ENCODE results near the gene TBCD.
A peak's percentile ranks its signal among the peaks of the same experiment; 100 is the strongest.

The TBCD gene

DNA sequence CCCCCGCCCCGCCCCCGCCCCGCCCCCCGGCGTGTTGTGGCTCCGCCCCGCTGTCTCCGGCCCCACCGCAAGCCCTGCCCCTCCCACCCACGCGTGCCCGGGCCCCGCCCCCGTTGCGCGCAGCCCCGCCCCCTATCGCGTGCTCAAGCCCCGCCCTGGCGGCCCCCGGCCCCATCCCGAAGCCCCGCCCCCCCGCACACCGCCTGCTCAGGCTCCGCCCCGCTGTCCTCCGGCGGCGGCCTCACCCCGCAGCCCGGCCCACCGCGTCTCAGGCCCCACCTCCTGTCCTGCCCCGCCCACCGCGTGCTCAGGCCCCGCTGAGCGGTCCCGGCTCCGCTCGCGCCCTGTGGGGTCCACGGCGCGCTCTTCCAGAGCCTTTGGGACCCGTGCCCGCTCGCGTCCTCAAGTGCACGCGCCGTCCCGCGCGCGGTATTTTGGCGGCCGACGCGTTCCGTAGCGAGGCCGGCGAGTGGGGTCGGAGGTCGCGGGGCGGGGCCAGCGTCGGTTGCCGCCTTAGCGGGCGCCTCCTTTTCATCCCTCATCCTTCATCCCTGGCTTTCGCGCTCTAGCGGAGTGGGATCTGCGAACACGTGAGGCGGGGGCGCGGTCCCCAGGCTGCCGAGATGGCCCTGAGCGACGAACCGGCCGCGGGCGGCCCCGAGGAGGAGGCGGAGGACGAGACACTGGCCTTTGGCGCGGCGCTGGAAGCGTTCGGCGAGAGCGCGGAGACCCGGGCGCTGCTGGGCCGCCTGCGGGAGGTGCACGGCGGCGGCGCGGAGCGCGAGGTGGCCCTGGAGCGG lies at the start of gene TBCD:
TSS of gene TBCD (plus strand) at position 495 of the 800 bp plus-strand sequence. CDS start at position 624, 129 bp downstream.
- peak; percentile 86 for DNase-seq

- DNase-seq: no peak
Observed at GRCh38 chr17:82702231-82702927, 49.5 kb upstream of the TBCD start.

GRCh38 chr17:82703036-82703745 lies 48.7 kb upstream of the TBCD start:
- DNase-seq: no peak

DNA sequence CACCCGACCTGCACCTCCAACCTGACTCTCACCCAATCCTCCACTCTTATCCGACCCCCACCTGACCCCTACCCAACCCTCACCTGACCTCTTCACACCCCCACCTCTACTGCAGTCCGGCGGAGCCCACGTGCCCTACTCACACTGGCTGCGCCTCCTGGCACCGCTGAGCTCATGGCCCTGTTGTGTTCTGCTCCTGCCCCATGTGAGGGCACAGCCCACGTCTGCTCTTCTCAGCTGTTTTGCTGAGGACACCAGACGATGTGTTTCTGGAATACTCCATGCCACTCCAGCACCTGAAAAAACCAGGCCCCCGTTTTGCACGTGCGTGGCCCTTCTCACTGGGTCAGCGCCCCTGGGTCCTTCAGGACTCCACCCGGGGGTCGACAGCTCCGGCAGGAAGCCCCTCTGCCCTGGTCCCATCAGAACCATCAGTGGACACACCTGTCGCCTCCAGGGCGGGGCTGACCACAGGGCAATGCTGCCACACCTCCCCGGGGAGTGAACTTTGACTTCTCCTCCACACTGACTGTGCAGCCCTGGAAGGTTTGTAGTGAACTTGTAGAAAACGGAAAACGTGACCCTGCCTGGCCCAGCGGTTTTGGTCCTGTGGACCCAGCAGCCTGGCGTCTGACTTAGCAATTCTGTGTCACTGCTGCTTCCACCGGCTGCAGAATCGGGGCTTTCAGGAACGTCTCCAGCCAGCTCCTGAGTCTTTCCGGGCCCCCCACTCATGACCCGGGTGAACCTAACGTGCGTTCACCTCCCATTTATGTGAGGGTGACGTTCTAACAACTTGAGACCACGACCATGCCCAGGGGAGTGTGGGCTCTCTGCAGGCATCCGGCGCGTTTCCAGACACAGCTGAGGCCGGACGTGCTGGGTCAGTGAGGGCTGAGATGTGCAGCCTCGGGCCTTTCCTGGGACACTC lies 47.7 kb upstream of the TBCD start:
- no peak for DNase-seq

DNA sequence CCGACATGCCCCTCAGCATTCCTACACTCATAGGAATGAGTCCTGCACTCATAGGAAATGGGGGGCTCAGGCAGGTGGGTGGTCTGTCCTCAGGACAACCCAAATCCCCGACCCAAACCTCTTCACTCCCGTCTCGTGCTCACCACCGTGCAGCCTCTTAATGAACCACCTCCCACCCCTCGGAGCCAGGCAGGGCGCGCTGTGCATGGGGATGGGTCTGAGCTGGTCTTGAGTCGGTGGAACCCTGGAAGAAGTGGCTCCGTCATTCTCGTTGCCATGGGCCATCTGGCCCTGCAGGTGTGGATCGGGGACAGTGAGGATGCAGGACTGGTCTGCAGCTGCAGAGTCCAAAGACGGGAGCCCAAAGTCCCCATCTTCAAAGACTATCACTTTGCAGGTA lies 47.0 kb upstream of the TBCD start:
- DNase-seq: no peak

DNA sequence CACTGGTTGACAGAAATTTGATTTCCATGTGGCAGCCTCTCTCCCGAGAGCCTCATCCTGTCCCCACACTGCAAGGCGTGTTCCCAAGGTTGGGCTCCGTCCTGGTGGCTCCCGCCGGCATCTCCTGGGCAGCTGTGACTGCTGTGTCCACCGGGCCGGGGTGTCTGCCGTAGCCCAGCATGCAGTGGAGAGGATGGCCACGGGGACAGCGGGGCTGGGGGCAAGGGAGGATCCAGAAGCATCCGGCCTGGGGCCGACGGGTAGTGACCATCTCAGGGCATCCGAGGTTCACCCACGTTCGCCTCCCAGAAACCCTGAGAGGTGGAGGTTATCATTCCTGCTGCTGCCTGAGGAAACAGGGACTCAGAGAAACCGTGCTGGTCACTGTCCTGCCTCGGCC lies 46.1 kb upstream of the TBCD start:
- DNase-seq: no peak

DNA sequence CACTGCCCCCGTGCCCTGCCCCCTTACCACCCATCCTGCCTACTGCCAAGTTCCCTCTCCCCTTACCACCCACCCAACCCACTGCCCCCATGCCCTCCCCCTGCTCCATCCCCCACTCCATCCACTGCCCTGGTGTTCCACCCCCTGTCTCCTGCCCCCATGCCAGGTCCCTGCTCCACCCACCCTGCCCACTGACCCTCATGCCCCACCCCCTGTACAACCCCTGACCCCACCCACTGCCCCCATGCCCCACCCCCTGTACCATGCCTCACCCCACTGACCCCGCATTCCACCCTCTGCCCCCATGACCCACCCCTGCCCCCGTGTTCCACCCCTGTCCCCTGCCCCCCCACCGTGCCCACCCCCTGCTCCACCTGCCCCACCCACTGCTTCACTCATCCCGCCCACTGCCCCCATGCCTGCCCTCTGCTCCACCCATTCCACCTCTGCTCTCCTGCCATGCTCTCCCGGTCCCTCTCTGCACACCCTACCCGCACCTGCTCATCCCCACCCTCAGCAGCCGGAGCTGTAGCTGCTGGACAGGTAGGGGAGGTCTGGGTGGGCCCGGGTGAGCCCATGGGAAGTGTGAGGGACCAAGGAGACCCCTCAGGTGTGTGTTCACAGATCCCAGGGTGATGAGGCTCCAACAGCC lies 42.7 kb upstream of the TBCD start:
- no peak for DNase-seq

DNA sequence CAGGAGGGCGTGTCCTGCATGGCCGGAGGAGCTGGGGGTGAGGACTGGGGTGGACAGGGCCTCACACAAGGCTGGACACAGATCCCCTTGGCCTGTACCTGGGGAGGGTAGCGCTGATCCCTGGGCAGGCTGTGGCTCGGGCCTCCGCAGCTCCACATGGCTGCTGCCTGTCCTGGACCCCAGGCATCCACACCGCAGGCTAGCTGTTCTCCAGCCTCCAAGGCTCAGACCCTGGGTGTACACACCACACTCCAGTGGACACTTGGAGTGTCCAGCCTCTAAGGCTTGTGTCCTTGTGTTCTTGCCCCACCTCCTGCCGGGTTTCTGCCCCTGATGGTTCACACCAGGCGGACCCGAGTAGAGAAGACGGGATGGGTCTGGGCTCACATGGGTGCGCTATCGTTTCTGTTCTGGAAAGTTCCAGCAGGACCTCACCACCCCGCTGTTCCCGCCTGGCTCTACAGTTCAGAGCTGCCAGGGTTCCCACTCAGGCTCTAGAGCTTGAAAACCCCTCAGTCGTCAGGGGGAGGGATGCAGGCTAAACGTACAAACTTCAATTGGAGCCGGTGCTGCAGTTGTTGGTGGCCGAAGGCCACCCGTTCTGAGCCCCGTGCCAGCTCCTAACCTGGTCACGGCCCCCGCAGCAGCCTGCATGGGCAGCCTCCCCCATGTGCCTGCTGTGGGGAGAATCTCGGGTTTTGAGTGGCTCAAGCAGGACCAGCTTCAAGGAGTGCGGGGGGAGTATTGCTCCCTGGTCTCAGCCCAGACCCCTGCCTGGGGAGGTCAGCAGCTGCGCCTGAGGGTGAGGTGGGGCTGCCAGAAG lies 42.0 kb upstream of the TBCD start:
- no peak for DNase-seq

GRCh38 chr17:82710499-82711232 lies 41.2 kb upstream of the TBCD start:
- no peak for DNase-seq

DNA sequence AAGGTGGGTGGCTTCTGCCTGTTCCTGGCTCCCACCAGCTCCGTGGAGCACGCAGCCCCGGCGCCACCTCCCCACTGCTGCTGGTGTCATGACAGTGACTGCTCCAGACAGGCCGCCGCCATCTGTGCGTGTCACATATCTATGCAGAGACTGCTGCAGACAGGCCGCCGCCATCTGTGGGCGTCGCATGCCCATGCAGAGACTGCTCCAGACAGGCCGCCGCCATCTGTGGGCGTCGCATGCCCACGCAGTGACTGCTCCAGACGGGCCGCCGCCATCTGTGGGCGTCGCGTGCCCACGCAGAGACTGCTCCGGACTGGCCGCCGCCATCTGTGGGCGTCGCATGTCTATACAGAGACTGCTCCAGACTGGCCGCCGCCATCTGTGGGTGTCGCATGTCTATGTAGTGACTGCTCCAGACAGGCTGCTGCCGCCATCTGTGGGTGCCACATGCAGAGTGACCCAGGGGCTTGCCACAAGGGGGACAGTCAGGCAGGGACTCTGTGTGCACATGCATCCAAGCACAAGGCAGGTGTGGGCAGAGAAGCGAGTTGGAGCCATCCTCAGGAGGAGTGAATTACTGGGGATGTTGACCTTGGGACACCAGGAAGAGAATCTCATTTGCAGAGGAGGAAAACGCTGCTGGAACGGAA lies 38.7 kb upstream of the TBCD start:
- no peak for DNase-seq

GRCh38 chr17:82716203-82717010 lies 35.5 kb upstream of the TBCD start, which contains the start of gene FN3KRP:
TSS of gene FN3KRP (plus strand) at chr17:82716706. CDS start at chr17:82716756, 50 bp downstream.
- DNase-seq: peak; percentile 86

- no peak for DNase-seq
Observed at GRCh38 chr17:82718986-82719685, 32.7 kb upstream of the TBCD start.

GRCh38 chr17:82720204-82720603 lies 31.7 kb upstream of the TBCD start:
- no peak for DNase-seq

DNA sequence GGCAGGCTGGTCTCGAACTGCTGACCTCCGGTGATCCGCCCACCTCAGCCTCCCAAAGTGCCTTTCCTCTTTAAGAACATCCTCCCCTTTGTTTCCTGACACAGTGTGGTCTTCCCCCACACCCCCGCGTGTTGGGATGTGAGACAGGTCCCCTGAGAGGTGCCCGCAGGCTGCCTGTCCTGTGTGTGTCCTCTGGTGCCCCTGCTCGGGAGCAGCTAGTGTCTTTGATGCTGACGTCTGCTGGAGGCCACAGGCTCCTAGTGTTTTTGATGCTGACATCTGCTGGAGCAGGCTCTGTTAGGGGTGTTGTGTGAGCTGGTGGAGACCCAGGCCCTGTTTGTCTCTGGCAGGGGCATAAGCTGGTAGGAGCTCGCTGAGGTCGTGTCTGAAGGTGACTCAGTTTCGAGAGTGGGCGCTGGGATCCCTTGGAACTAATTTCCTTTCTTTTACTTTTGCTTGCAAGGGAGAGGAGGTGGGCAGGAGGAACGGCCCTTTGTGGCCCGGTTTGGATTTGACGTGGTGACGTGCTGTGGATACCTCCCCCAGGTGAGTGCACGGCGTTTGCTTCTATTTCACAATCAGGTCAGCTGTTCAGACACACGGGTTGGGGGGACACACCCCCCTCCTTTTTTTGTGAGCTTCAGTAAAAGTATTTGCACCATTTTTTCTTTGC lies 29.4 kb upstream of the TBCD start:
- DNase-seq: no peak

DNA sequence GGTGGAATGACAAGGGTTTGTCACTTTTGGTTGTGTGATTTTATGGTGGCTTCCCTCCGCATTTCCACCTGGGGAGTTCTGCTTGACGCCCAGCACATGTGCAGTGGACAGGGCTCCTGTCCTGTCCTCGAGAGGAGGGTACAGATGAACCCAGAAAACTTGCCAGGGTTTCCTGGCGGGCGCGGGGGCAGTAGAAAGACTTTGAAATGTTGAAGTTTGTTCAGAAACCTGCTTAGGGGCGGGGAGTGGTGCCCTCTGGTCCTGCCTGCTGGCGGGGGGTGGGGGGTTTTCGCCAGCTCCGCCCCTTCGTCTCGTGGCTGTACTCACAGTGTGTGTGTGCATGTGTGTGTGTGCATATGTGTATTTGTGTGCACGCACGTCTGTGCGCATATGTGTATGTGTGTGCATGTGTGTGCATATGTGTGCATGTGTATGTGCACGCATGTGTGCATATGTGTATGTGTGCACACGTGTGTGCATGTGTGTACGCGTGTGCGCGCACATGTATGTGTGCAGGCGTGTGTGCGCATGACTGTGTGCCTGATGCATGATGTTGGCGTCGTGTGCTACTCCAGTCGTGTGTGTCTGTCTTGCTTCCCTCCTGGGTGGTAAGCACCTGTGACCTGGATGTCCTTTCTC lies 28.6 kb upstream of the TBCD start:
- no peak for DNase-seq

- no peak for DNase-seq
Observed at GRCh38 chr17:82726427-82726826, 25.4 kb upstream of the TBCD start.
